ENCODE data around the gene EFCAB13.

GRCh38 chr17:47310186-47310733 is 13.5 kb upstream of the EFCAB13 start:
- no peak for TF ChIP-seq CTCF (IDR thresholded peaks at IDR 0.05; ENCODE audit: low read depth, low read length)
- TF ChIP-seq MAX (IDR thresholded peaks at IDR 0.05; ENCODE audit: low read depth, low read length): no peak
- TF ChIP-seq POLR2A (IDR thresholded peaks at IDR 0.05; ENCODE audit: extremely low read depth, insufficient read length): no peak
- no peak for TF ChIP-seq MYC (IDR thresholded peaks at IDR 0.05; ENCODE audit: low read depth, low read length)

All from NB4 (cell line).